ENCODE measurements around the gene B4GALNT4.
"Not testable (repeated sequence)": the region's sequence is repeated elsewhere in the genome, so short reads cannot be mapped to it uniquely, and the experiment has no call there.

Gene B4GALNT4

GRCh38 chr11:335779-336658, 33.3 kb upstream of the B4GALNT4 start:
- no peak for DNase-seq

- no peak for DNase-seq
Observed at GRCh38 chr11:336659-337198, 32.6 kb upstream of the B4GALNT4 start.

- no peak for DNase-seq
Observed at GRCh38 chr11:337711-338110, 31.6 kb upstream of the B4GALNT4 start.

GRCh38 chr11:339963-340362, 29.3 kb upstream of the B4GALNT4 start:
- DNase-seq = no peak

DNA sequence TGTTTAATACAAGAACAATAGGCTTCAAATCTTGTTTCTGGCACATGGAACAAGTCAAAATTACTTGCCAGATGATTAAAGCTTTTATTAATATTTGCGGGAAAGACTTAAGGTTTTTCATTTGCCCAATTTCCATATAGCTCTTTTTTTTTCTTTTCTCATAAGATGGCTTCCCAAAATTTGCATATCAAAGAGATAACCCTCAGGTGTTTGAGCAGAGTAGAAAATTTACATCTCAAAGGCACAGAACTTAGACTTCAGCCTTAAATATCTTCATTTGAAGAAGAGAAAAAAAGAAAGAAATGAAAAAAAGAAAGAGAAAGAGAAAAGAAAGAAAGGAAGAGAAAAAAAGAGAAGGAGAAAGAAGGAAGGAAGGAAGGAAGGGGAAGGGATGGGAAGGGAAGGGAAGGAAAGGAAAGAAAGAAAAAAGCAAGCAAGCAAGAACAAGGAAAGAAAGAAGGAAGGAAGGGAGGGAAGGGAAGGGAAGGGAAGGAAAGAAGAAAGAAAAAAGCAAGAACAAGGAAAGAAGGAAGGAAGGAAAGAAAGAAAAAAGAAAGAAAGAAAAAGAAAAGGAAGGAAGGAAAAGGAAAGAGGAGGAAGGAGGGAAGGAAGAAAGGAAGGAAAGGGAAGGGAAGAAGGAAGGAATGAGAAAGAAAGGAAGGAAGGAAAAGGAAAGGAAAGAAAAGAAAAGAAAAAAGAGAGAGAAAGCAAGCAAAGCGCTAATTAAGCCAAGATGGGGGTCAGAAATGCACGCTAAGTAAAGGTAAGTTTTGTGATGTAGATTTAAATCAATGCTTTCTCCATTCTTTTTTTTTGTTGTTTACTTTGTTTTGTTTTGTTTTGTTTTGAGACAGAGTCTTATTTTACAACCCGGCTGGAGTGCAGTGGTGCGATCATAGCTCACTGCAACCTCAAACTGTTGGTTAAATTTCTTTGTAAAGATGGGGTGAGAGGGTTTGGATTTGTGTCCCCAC, 28.5 kb upstream of the B4GALNT4 start:
- DNase-seq = no peak

DNA sequence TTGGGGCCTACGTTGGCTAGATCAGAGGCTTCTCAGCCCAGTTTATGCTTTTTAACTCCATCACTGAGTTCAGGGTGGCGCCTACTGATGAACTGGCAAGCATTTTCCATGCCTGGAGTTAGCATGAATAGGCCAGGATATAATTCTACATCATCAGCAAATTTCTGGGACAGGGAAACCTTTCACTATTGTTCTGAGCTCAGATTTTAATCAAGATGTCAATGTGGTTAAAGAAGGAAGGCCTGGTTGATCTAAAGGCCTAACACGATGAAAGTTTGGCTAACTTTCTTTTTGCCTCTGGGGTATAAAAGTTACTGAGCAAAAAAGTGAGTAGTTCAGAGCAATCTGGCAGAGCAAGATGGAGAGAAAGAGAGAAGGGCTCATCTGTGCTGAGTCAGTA, 27.0 kb upstream of the B4GALNT4 start:
- no peak for DNase-seq

DNA sequence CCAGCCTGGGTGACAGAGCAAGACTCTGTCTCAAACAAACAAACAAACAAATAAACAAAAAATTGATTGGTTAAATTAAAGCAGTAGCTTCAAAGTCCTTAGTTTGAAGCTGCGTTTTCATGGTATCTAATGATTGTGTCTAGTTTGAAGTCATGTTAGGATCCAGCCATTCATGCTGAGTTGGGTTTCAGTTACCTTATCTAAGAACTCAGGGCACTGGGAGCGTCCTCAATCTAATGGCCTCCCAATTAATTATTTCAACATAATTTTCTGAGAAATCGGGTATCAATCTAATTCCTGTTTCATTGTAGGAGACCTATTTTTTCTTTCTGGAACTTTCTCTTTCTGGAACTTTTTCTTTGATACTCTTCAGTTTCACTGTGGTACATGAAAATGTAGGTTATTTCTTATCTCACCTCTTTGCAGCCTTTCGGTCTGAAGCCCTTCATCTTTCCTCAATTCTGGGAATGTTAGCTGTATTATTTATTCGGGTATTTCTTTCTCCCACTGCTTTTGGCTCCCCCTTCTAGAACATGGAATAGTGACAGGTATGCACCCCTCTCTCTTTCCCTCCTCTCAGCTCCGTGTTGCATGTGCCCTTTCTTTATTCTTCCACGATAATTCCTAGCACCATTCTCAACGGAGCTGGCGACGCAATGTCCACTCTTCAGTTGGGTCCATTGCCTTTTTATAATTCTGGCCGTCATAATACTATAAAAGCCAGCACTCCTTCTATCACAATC, 24.3 kb upstream of the B4GALNT4 start:
- DNase-seq = no peak

DNA sequence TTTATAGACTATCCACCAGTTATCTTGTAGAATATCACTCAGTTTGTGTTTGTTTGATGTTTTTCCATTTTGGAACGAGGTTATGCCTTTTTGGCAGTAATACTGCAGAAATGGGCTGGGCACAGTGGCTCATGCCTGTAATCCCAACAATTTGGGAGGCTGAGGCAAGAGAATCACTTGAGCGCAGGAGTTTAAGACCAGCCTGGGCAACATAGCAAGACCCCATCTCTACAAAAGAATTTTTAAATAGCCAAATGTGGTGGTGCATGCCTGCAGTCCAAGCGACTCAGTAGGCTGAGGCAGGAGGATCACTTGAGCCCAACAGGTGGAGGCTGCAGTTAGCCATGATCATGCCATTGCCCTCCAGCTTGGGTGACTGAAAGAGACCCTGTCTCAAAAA, 22.8 kb upstream of the B4GALNT4 start:
- no peak for DNase-seq

- DNase-seq = not testable (repeated sequence)
Observed at GRCh38 chr11:349270-349954, 19.9 kb upstream of the B4GALNT4 start.

DNA sequence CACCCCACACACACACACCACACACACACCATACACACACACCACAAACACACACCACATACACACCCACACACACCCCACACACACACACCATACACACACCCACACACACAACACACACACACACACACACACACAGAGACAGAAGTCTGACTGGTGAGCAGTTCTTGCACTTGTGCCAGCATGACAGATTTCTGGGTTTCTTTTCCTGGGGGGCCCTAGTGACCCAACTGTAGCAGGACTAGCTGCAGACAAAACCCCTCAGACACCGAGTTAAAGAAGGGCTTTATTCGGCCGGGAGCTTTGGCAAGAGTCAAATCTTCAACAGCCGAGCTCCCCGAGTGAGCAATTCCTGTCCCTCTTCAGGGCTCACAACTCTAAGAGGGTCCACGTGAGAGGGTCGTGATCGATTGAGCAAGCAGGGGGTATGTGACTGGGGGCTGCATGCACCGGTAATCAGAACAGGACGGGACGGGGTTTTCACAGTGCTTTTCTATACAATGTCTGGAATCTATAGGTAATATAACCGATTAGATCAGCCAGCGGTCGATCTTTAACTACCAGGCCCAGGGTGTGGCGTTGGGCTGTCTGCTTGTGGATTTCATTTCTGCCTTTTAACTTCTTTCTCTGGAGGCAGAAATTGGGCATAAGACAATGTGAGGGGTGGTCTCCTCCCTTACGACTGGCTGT, 19.1 kb upstream of the B4GALNT4 start:
- not testable (repeated sequence) for DNase-seq

DNA sequence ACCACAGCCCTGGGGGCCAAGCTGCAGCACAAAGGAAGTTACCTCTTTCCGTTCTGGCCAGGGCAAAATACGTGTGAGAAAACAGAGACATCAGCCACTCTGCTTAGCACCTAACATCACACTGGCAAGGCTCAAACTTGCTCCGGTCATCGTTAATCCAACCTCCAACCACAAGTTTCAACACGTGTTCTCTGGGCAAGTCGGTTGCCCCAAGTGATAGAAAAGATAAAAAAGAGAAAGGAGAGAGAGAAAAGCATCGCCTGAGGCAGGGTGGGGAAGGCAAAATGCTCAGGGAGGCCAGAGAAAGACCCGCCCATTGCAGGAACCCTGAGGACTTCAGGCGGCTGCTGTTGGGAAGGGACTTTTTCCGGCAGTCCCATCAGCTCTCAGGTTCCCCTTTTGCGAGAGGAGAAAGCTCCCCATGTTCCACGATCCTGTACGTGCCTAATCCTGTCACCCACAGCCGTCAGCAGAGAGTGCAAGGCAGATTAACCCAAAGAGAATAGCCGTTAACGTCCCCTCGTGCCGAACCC, 18.5 kb upstream of the B4GALNT4 start:
- DNase-seq = no peak

DNA sequence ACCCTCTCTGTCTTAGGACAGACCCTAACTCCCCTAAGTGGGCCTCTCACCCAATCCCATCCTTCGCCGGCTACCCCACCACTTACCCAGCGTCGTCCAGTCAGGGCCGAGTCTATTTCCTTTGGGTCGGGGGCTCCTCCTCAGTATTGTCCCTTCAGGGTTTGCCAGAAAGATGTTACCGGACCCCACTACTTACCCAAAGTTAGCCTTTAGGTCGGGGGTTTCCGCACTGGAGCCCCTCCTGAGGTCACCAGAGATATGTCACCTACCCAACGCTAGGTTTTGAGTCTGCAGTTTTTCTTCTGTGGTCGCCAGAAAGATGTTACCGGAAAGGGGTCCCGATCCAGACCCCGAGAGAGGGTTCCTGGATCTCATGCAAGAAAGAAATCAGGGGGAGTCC, 17.9 kb upstream of the B4GALNT4 start:
- DNase-seq = no peak

DNA sequence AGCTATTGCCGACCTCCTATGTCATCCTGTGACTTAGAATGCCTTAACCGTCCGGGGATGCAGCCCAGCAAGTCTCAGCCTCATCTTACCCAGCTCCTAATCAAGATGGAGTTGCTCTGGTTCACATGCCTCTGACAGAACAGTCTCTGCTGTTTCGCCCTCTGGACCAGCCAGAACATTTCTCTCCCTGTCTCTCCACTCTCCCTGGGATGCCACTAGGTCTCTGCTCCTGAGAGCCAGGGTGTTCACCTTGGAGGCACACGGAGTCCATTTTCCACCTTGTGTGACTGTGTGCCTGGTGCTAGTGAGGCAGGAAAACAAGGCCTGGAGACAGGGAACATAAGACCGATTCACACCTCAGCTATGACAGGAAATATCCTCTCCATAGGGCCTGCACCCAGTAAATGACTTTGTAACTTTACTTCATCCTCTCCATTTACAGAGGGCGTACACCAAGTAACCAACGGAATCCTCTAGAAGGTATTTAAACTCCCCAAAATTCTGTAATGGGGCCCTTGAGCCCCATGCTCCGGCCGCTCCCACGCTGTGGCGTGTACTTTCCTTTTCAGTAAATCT, 16.8 kb upstream of the B4GALNT4 start:
- DNase-seq = no peak

DNA sequence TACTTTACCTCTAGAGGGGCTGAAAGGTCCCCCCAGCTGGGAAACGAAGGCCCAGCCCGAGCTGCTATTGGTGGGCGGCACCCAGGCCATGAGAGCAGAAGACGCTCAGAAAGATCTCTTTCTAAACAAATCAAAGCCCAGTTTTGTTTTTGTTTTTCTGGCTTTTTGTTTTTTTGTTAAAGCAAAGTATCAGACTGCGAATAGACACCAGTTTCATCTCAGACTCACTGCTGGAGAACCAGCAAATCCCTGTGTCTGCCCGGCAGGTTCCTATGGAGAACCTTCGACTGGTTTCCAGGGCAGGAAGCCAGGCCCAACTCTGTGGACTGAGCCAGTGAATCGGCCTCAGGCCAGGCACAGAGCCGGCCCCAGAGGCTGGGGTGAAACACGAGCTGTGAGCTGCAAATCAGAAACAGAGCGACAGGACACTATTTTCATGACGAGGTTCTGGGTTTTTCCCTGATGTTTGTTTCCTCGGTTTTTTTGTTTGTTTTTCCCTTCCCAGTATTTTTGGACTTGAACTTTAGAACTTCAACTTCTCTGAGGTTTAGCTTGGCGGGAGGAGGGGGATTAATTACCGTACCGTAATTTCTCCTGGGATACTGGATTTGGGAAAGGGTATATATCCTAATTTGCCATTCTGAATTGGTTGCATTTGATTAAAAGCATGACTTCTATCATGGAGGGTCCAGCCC, 16.0 kb upstream of the B4GALNT4 start:
- DNase-seq = no peak

- peak; percentile 52 to 73 for DNase-seq
Observed at GRCh38 chr11:355581-356458, 13.5 kb upstream of the B4GALNT4 start.

GRCh38 chr11:356610-357009, 12.7 kb upstream of the B4GALNT4 start:
- no peak for DNase-seq

DNA sequence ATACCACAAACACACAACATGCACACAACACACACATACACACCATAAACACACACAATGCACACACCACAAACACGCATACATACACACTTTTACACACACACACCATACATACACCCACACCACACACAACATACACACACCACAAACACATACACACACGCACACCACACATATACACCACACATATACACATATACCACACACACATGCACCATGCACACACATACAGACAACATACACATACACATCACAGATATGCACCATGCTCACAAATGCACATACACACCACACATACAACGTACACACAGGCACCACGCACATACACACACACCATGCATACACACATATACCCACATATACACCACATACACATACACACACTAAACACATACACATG, 11.7 kb upstream of the B4GALNT4 start:
- DNase-seq = no peak

DNA sequence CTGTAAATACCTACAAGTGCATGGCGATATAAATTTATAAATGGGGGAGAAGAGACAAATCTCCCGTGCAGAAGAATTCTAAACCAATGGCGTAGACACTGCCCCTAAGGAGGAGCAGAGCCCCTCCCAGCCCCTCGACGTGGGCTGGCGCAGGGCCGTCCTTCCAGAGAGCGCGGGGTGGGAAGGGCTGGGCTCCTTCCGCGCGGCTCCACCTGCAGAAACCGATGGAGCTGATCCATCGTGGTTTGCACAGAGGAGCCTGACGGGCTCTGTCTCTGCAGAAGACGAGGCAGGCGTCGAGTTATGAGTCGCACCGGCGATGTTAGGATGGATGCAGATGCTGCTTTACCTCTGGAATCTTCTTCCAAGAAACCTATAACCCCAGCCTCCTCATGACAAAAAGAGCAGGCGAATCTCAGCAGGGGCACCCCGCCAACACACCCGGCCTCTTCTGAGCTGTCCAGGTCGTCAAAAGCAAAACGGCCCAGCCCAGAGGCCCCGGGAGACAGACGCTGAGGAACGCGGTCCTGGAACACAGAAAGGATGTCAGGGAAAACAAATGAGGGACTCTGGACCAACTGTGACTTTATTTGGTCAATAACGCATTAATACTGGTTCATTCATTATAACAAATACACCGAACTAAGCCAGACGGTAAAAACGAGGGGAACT, 11.0 kb upstream of the B4GALNT4 start:
- no peak for DNase-seq
